Measurements from ENCODE around the gene ARPC3.

GRCh38 chr12:110458756-110459155 is 8.6 kb upstream of the ARPC3 start:
- TF ChIP-seq POLR2AphosphoS5 (IDR thresholded peaks at IDR 0.05; ENCODE audit: low read depth, low read length) (no peak), CTCF (IDR thresholded peaks at IDR 0.05) (no peak), REST (IDR thresholded peaks at IDR 0.05; ENCODE audit: insufficient read depth in 1 of 2, low read depth in 2 of 2, low read length in 1 of 2) (no peak), TCF7L2 (IDR thresholded peaks at IDR 0.05; ENCODE audit: low read depth, low read length) (no peak), SIN3A (IDR thresholded peaks at IDR 0.05; ENCODE audit: borderline replicate concordance, insufficient read depth, low read depth, low read length) (no peak)
